PC-9 (cell line): Measurements from ENCODE around the gene DIPK1B. TPM values are rescaled to one million over a fixed set of nuclear protein-coding genes. Genes with fewer than 3 reads are reported as not detected.
A peak's percentile ranks its signal among the peaks of the same experiment; 100 is the strongest.

Experiments used
- BruUV-seq: library from RNA; stranded (reverse); fragments of 400-500 nt; replicated peaks from 2 replicates; lab custom pipeline; 2021; lab: Mats Ljungman, UMichigan
- CTCF ChIA-PET: fragments of 300-600 bp; sonication (Branson Sonifier 250); formaldehyde crosslinking; loops from one replicate; lab custom pipeline; 2022; ENCODE audit warnings: antibody characterized with exemption; lab: Charles Lee
- POLR2A ChIA-PET: fragments of 300-600 bp; sonication (Branson Sonifier 250); formaldehyde crosslinking; loops from one replicate; lab custom pipeline; 2022; ENCODE audit warnings: antibody characterized with exemption; ENCODE audit not compliant: unreplicated experiment; lab: Charles Lee
- DNase-seq, 2 experiments: peaks; one replicate each; pipeline versions ENCODE4 v3.0.0 to v3.0.0-alpha.2; 2015 to 2022; ENCODE audit warnings: mixed read lengths in 1 of 2
- H2AFZ ChIP-seq: fragments of 200-600 bp; sonication (generic); 2 replicates; pipeline ENCODE4 v1.8.1; 2017; ENCODE audit warnings: antibody characterized with exemption
- H3F3A ChIP-seq: fragments of 200-600 bp; sonication (generic); 2 replicates; pipeline ENCODE4 v1.8.1; 2017; ENCODE audit warnings: antibody characterized with exemption, mild to moderate bottlenecking, low read depth; ENCODE audit not compliant: insufficient read depth
- H3K27ac ChIP-seq: fragments of 200-600 bp; sonication (generic); 2 replicates; pipeline ENCODE4 v1.6.1; 2016; ENCODE audit warnings: mixed run types
- H3K27me3 ChIP-seq: fragments of 200-600 bp; sonication (generic); 2 replicates; pipeline ENCODE4 v1.6.1; 2016; ENCODE audit warnings: low read depth, mixed run types; ENCODE audit not compliant: insufficient read depth
- H3K36me3 ChIP-seq: fragments of 200-600 bp; sonication (generic); 2 replicates; pipeline ENCODE4 v1.6.1; 2016; ENCODE audit warnings: low read depth, mixed run types
- H3K4me1 ChIP-seq: fragments of 200-600 bp; sonication (generic); replicated peaks from 2 replicates; pipeline ENCODE4 v1.6.1; 2016; ENCODE audit warnings: mixed run types; ENCODE audit not compliant: insufficient read depth
- H3K4me2 ChIP-seq: fragments of 200-600 bp; sonication (generic); 2 replicates; pipeline ENCODE4 v1.6.1; 2017; ENCODE audit warnings: mixed run types
- H3K4me3 ChIP-seq: fragments of 200-600 bp; sonication (generic); 2 replicates; pipeline ENCODE4 v1.6.1; 2016; ENCODE audit warnings: mixed run types
- H3K79me2 ChIP-seq: fragments of 200-600 bp; sonication (generic); 2 replicates; pipeline ENCODE4 v1.6.1; 2017; ENCODE audit warnings: low read depth, mixed run types
- H3K9me2 ChIP-seq: fragments of 200-600 bp; sonication (generic); 2 replicates; pipeline ENCODE4 v1.8.1; 2017; ENCODE audit warnings: mild to moderate bottlenecking; ENCODE audit not compliant: insufficient read depth
- H3K9me3 ChIP-seq: fragments of 200-600 bp; sonication (generic); 2 replicates; pipeline ENCODE4 v1.8.1; 2016; ENCODE audit warnings: low read depth; ENCODE audit not compliant: insufficient read depth
- H4K20me1 ChIP-seq: fragments of 200-600 bp; sonication (generic); 2 replicates; pipeline ENCODE4 v1.8.1; 2017; ENCODE audit not compliant: insufficient read depth
- EZH2 ChIP-seq: fragments of 200-600 bp; sonication (generic); IDR thresholded peaks from 2 replicates; pipeline ENCODE4 v1.8.0; 2017; ENCODE audit warnings: antibody characterized with exemption, low read depth
- intact Hi-C: fragments of 100-400 bp; cut with micrococcal nuclease; formaldehyde crosslinking; loops from one replicate; pipeline ENCODE4 v1.10.0; 2022; ENCODE audit not compliant: unreplicated experiment
- total RNA-seq: library from RNA; stranded (reverse); gene quantifications from 2 replicates; pipeline ENCODE4 v1.2.3, GENCODE V29; 2021
- TF ChIP-seq, protein P1 (sequence below): fragments of 200-600 bp; sonication (generic); conservative IDR thresholded peaks from 2 replicates; pipeline ENCODE4 v1.6.1; 2017; ENCODE audit warnings: mixed run types, antibody characterized with exemption, mild to moderate bottlenecking, moderate library complexity

The DIPK1B gene
- total RNA-seq, 1 experiment from 2014 or later: 19.0 TPM

DNA sequence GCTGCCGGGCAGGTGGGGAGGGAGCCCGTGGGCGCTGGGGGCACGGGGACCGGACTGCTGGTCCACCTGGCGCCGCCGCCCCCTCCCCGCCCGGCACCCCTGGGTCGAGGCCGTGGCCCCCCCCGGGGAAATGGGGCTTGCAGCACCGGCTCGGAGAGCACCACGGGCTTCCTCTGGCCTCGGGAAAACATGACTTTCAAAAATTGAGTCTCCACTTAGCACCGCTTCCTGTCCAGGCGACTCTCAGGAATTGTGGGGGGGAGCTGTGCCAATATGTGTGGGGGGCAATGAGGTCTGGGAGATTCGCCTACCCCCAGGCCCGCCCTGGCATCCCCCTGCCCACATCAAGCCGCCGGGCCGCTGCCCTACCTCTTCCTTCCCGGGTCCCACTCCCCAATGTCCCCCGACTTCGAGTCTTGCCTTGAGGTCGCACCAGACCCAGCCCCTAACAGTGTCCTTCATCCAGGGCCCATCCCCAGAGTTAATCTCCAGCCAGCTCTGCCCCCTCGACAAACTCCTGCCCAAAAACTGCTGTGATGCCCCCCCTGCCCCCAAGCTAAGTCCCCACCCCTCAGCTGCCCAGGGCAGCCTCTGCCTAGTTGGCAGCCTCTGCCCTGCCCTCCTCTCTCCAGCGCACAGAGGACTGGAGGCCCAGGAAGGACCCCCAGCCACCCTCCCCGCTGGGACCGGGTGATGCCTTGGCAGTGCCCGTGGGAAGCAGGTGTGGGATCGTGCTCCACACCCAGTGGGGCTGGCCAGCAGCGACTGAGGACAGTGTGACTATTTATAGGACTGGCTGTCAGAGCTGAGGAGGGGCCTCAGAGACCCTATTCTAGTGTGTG is 45.8 kb upstream of the DIPK1B start:
- Histone ChIP-seq H3K27me3 (no peaks in the 10 kb centered on the region), H3K4me3 (peak overlapping the region; percentile 48; the same call in 1 of the 2 replicates), H3K79me2 (no peaks in the 10 kb centered on the region), H2AFZ (no peak overlapping the region), H3F3A (peaks cover 11% of the 10 kb centered on the region; the same call in 1 of the 2 replicates), H3K9me2 (no peaks in the 10 kb centered on the region), H4K20me1 (no peaks in the 10 kb centered on the region), H3K27ac (no peak overlapping the region), H3K4me2 (peak overlapping the region; percentile 70), H3K36me3 (no peaks in the 10 kb centered on the region), H3K9me3 (no peaks in the 10 kb centered on the region), H3K4me1 (no peaks in the 10 kb centered on the region)
- no TSS peak for BruUV-seq
- TF ChIP-seq EZH2: no peak
- TF ChIP-seq, protein P1, sequence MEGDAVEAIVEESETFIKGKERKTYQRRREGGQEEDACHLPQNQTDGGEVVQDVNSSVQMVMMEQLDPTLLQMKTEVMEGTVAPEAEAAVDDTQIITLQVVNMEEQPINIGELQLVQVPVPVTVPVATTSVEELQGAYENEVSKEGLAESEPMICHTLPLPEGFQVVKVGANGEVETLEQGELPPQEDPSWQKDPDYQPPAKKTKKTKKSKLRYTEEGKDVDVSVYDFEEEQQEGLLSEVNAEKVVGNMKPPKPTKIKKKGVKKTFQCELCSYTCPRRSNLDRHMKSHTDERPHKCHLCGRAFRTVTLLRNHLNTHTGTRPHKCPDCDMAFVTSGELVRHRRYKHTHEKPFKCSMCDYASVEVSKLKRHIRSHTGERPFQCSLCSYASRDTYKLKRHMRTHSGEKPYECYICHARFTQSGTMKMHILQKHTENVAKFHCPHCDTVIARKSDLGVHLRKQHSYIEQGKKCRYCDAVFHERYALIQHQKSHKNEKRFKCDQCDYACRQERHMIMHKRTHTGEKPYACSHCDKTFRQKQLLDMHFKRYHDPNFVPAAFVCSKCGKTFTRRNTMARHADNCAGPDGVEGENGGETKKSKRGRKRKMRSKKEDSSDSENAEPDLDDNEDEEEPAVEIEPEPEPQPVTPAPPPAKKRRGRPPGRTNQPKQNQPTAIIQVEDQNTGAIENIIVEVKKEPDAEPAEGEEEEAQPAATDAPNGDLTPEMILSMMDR: no peak
- ChIA-PET CTCF (interaction anchor here (0.6 kb wide), 1 partner anchor 183 kb away, joined by 10 read pairs; no protein-coding TSS in a partner anchor), POLR2A (no interaction called here)
- intact Hi-C loops: no loop called here
- no peak for DNase-seq

DNA sequence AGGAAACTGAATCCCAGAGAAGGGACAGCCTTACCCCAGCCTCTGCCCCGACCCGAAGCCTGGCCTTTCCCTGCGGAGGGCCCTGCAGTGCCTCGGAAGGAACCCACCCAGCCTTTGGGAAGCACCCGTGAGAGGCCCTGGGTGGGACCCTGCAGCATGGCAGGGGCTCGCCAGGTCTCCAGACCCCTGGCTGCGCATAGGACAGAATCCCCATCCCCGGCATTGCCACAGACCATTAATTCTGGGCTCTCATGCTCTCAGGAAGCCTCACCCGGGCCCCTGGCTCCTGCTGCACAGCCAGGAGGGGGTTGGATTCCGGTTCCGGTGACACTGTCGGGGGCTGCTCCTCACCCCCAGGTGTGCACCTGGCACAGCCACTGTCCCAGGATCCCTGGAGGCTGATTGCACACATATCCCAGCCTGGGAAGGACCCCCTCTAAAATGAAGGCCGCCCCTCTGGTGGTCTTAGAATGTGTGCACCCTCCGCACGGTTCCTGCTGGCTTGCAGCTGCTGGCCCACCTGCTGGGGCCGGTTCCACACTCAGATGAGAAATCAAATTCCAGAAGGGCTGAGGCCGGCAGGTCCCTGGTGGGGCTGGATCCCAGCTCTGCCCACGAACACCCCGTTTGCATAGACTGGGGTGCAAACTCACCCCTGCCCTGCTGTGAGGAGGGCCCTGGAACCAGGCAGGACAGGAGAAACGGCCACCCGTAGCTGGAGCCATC is 45.0 kb upstream of the DIPK1B start:
- TSS peak; percentile 30 for BruUV-seq
- H3K4me2 ChIP-seq: no peak overlapping the region
- H3K4me3 ChIP-seq: no peak overlapping the region
- no peaks in the 10 kb centered on the region for H3K79me2 ChIP-seq
- ChIA-PET CTCF (interaction anchor here (0.5 kb wide), 1 partner anchor 41 kb away, joined by 3 read pairs; no protein-coding TSS in a partner anchor), POLR2A (no interaction called here)
- no peaks in the 10 kb centered on the region for H3K27me3 ChIP-seq
- H3K4me1 ChIP-seq: no peaks in the 10 kb centered on the region
- DNase-seq: no peak
- TF ChIP-seq, protein P1: no peak
- no peak for TF ChIP-seq EZH2
- H3K9me2 ChIP-seq: no peaks in the 10 kb centered on the region
- peaks cover 11% of the 10 kb centered on the region; the same call in 1 of the 2 replicates for H3F3A ChIP-seq
- H2AFZ ChIP-seq: no peak overlapping the region
- intact Hi-C loops: no loop called here
- no peaks in the 10 kb centered on the region for H3K36me3 ChIP-seq
- H3K9me3 ChIP-seq: no peaks in the 10 kb centered on the region
- no peaks in the 10 kb centered on the region for H4K20me1 ChIP-seq
- H3K27ac ChIP-seq: no peak overlapping the region

DNA sequence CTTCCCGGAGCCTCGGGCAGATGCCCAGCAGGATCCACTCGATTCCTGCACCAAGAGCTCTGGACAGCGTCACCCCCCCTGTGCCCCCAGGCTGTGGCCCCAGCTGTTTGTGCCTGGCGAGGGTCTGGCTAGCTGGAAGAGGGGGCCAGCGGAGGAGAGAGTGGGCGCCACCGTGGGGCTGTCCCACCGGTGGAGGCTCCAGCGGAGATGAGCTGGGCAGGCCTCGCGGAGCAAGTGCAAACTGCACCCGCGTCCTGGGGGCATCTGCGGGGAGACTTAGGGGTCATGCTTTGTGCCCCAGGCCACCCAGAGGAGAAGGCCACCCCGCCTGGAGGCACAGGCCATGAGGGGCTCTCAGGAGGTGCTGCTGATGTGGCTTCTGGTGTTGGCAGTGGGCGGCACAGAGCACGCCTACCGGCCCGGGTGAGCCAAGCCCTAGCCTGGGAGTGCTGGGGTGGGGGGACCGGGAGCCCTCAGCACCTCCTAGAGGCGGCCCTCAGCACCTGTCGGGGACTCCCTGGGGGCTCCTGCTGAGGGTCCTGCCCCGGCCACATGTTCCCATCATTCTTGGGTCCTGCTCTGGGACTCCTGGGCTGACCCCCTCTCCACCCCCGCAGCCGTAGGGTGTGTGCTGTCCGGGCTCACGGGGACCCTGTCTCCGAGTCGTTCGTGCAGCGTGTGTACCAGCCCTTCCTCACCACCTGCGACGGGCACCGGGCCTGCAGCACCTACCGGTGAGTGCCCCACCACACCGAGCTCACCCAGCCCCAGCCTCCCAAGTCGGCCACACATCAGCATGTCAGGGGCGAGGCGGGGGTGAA is 44.2 kb upstream of the DIPK1B start:
- Histone ChIP-seq H3K36me3 (no peaks in the 10 kb centered on the region), H3K9me2 (no peaks in the 10 kb centered on the region), H3K27ac (no peak overlapping the region), H3F3A (peaks cover 15% of the 10 kb centered on the region; the same call in 1 of the 2 replicates), H4K20me1 (no peaks in the 10 kb centered on the region), H3K79me2 (no peaks in the 10 kb centered on the region), H3K4me1 (no peaks in the 10 kb centered on the region), H3K4me2 (no peak overlapping the region), H3K9me3 (no peaks in the 10 kb centered on the region), H3K27me3 (no peaks in the 10 kb centered on the region), H2AFZ (no peak overlapping the region), H3K4me3 (no peak overlapping the region)
- no peak for DNase-seq
- no TSS peak for BruUV-seq
- TF ChIP-seq EZH2: no peak
- TF ChIP-seq, protein P1: no peak
- ChIA-PET POLR2A (interaction anchor here (0.6 kb wide), 1 partner anchor 117 kb away, joined by 4 read pairs; no protein-coding TSS in a partner anchor), CTCF (interaction anchor here (0.5 to 0.7 kb wide), 2 partner anchors 41 to 553 kb away, joined by 3 read pairs; no protein-coding TSS in a partner anchor)
- intact Hi-C loops: no loop called here
